ENCODE data around the gene ARRDC5.

ARRDC5 gene

DNA sequence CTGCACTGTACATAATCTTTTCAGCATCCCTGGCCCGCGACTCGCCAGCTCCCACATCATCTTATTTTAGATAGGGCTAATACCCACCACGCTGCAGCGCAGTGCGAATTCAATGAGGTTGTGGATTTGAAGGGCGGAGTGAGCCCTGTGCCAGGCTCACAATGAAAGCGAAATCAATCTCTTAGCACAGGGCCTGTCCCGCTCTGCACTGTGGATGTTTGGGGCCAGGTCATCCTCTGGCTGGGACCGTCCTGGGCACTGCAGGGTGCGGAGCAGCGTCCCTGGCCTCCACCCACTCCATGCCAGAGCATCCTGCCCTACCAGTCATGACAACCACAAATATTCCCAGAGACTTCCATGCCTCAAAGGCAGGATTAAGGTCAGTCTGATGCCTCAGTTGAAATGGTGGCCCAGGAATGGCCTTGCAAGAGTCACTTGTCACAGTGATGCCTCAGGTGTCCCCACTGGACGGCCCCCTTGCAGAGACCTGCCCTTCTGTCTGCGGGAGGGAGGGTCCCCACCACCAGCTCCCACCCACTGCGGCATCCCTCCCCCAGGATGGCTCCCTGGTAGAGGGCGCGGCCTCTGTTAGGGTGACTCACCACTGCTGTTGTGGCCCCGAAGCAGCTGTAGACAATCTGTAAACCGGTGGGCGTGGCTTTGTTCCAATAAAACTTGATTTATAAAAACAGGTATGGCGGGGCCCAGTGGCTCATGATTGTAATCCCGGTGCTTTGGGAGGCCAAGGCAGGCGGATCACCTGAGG, 12.2 kb upstream of the ARRDC5 start:
- H3K4me3 ChIP-seq (ENCODE audit: low read depth, low read length), result no peak overlapping the region
- peak; percentile 91 for DNase-seq (ENCODE audit: low read depth)
- TF ChIP-seq, protein P1, sequence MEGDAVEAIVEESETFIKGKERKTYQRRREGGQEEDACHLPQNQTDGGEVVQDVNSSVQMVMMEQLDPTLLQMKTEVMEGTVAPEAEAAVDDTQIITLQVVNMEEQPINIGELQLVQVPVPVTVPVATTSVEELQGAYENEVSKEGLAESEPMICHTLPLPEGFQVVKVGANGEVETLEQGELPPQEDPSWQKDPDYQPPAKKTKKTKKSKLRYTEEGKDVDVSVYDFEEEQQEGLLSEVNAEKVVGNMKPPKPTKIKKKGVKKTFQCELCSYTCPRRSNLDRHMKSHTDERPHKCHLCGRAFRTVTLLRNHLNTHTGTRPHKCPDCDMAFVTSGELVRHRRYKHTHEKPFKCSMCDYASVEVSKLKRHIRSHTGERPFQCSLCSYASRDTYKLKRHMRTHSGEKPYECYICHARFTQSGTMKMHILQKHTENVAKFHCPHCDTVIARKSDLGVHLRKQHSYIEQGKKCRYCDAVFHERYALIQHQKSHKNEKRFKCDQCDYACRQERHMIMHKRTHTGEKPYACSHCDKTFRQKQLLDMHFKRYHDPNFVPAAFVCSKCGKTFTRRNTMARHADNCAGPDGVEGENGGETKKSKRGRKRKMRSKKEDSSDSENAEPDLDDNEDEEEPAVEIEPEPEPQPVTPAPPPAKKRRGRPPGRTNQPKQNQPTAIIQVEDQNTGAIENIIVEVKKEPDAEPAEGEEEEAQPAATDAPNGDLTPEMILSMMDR (conservative IDR thresholded peaks at IDR 0.05; ENCODE audit: low read depth, low read length), result no peak

DNA sequence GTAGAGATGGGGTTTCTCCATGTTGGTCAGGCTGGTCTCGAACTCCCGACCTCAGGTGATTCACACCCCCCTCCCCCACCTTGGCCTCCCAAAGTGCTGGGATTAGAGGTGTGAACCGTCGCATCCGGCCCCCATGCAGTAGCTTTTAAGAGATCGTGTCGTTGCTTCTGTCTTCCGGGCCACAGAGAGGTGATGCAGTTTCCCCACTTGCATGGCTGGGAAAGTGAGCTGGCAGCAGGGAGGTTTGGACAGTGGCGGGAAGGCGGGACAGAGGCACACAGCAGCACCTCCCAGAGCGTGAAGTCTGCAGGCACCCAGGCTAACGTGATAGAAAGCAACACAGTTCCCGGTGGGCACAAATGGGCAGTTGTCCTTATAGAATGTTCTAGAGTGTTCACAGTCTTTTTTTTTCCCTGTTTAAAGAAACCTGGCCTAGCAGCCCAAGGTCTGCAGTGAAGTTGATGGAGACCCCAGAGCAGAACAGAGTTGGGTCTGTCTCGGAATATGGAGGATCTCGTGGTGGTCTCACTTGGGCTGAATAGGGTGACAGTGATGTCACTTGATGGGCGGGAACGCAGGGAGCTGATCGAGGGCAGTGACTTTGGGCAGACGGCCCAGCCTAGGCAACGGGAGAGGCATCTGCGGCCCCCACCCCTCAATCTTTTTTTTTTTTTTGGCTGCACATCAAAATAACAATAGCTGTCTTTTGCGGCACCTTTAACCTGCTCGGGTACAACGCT, 11.5 kb upstream of the ARRDC5 start:
- no peak overlapping the region for H3K4me3 ChIP-seq (ENCODE audit: low read depth, low read length)
- no peak for DNase-seq (ENCODE audit: low read depth)
- TF ChIP-seq, protein P1 (conservative IDR thresholded peaks at IDR 0.05; ENCODE audit: low read depth, low read length), result no peak

DNA sequence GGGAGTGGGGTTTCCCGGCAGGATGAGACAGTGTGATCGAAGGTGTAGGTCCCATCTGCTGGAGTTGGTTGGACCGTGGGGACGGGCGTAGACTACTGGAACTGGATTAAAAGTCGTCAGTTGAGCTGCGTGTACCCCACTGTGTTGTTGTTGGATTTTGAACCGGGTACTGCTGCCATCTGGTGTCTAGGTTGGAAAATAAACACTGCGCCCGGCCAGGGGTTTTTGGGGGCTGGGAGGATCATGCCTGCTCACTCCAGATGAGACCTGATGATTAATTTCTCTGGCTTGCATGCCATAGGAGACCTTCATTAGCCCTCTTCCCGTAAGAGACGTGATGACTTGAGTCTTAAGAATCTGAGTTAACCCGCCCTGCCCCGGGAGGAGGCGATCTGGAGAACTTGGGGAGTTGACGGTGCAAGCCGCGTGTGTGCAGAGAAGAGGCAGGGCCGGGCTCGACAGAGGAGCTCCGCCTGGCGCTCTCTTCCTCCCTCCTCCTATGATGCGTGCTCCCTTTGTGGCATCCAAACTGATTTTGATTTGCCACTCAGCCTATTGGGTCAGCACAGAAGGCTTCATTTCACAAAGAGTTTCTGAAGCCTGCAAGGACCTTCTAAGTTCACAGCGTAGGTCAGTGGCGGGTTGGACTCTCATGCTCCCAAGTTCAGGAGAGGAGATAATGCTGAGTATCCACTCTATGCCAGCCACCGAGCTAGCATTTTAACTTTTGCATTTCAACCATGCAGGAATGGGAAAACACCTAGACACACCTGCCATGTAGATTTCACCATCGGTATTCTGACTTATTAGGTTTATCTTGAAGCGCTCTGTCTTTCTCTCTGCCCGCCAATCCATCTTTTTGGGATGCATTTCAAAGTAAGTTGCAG, 9.3 kb upstream of the ARRDC5 start:
- TF ChIP-seq, protein P1 (conservative IDR thresholded peaks at IDR 0.05; ENCODE audit: low read depth, low read length), result peak; percentile 76
- H3K4me3 ChIP-seq (ENCODE audit: low read depth, low read length), result peak overlapping the region; percentile 74

DNA sequence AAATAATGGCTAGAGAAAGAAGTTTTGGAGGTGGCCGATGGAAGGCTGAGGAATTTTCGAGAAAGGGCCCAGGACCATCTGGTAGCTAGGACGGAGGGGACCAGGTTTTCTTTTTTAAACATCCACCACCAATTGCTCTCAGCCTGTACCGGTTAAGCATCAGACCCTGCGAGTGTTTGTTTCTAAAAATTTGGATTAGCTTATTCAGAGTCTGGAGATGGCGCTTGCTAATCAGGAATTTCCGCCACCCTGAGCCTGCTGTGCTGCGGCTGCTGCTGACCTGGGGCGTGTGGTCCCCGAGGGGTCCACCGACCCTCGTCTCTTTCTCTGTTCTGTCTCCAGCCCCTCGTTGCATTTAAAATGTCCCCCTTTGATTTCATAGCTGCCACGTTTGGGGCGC, 8.6 kb upstream of the ARRDC5 start:
- TF ChIP-seq, protein P1 (conservative IDR thresholded peaks at IDR 0.05; ENCODE audit: low read depth, low read length), result no peak
- peak; percentile 48 for DNase-seq (ENCODE audit: low read depth)
- H3K4me3 ChIP-seq (ENCODE audit: low read depth, low read length), result peak overlapping the region; percentile 74

More for the DNA sequence above, 9.3 kb upstream of the ARRDC5 start:
- DNase-seq (ENCODE audit: low read depth), result peak; percentile 100

DNA sequence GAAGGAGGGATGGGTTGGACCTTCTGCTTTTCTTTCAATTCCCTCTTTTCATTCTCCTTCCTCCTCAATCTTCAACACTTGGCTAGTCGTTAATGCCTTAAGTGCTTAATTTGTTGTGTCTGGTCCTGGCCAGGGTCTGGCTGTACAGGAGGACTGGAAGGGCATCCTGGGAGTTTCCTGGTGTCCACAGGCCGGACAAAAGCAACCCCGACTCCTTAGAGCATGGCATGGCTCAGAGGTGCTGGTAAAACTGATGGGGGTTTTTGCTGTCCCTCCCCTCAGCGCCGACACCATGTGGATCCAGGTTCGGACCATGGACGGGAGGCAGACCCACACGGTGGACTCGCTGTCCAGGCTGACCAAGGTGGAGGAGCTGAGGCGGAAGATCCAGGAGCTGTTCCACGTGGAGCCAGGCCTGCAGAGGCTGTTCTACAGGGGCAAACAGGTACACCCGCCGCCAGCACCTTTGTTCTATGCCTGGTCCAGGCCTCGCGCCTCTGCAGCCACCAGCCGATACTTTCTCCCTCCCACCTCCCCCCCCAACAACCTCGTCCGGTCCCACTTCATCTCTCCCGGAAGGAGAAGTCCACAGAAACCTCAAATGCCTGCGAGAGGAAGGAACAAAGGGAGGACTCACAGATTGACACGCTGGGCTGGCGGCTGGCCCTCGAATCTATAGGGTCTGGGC, 8.0 kb upstream of the ARRDC5 start:
- H3K4me3 ChIP-seq (ENCODE audit: low read depth, low read length), result peak overlapping the region; percentile 74
- DNase-seq (ENCODE audit: low read depth), result peak; percentile 66
- TF ChIP-seq, protein P1 (conservative IDR thresholded peaks at IDR 0.05; ENCODE audit: low read depth, low read length), result no peak

DNA sequence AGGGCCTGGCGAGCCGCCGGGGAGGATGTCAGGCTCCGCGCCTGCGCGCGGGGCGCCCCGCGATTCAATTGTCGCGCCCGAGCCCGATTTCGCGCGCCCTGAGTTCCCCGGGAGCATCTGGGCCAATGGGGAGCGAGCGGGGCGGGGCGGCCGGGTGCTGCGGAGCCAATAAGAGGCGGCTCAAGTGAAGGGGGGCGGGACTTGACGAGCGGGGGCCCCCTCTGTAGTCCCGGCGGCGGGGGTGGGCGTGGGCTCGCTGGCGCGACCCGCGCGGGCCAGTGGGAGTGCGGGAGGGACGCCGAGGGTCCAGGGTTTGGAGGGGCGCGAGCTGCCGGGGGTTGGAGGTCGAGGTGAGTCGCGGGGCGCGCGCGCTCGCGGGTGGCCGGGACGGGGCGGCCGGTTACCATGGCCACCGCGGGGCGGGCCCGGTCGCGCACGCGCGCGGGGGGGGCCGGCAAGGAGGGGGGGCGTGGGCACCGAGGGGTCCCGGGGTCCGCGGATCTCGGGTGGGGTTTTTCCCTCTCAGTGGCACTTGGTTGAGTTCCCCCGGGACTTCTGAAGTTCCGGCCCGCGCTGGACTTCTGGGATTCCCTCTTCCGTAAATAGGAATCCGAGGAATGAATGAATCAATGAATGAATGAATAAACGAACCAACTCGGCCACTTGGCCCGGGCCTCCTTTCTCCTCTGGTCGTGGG, 7.3 kb upstream of the ARRDC5 start:
- peak; percentile 91 for DNase-seq (ENCODE audit: low read depth)
- TF ChIP-seq, protein P1 (conservative IDR thresholded peaks at IDR 0.05; ENCODE audit: low read depth, low read length), result no peak
- peak overlapping the region; percentile 74 for H3K4me3 ChIP-seq (ENCODE audit: low read depth, low read length)

Measured in choroid plexus epithelial cell (primary cell).